H1 (cell line): ENCODE measurements around the gene TSPOAP1. TPM values are rescaled to one million over a fixed set of nuclear protein-coding genes. Genes with fewer than 3 reads are reported as not detected.

Experiments used
- CTCF ChIA-PET: fragments of 300-600 bp; sonication (Branson Sonifier 250); formaldehyde crosslinking; loops from one replicate; lab custom pipeline; 2021; ENCODE audit not compliant: partially characterized antibody; lab: Charles Lee
- POLR2A ChIA-PET: fragments of 300-600 bp; sonication (Branson Sonifier 250); formaldehyde crosslinking; loops from one replicate; lab custom pipeline; 2021; ENCODE audit warnings: inconsistent platforms; ENCODE audit not compliant: partially characterized antibody; lab: Charles Lee
- DNase-seq, 2 experiments: peaks; one replicate each; pipeline versions ENCODE4 v3.0.0 to v3.0.0-alpha.2; 2010 to 2022; ENCODE audit warnings: low spot score in 2 of 2, low read depth in 1 of 2, mixed read lengths in 1 of 2
- FAIRE-seq: peaks from 2 replicates; lab custom pipeline; 2011; peaks lifted over from hg19 to GRCh38; lab: Jason Lieb, UNC
- H2AFZ ChIP-seq: 2 replicates; pipeline ENCODE4 v1.8.1; 2012; ENCODE audit warnings: low read length, inconsistent platforms
- H2AK5ac ChIP-seq: 2 replicates; pipeline ENCODE4 v1.6.1; 2013; ENCODE audit warnings: low read depth, low read length
- H2BK120ac ChIP-seq: replicated peaks from 2 replicates; pipeline ENCODE3; 2013; ENCODE audit warnings: low read depth, low read length, inconsistent platforms
- H2BK12ac ChIP-seq: 2 replicates; pipeline ENCODE4 v1.6.1; 2013; ENCODE audit warnings: low read depth, low read length
- H2BK15ac ChIP-seq: 2 replicates; pipeline ENCODE4 v1.6.1; 2013; ENCODE audit warnings: low read length
- H2BK20ac ChIP-seq: 2 replicates; pipeline ENCODE4 v1.6.1; 2013; ENCODE audit warnings: low read length
- H2BK5ac ChIP-seq: 2 replicates; pipeline ENCODE4 v1.6.1; 2013; ENCODE audit warnings: low read depth, low read length
- H3K14ac ChIP-seq: 2 replicates; pipeline ENCODE4 v1.6.1; 2013; ENCODE audit warnings: inconsistent platforms; ENCODE audit not compliant: insufficient read length
- H3K18ac ChIP-seq: 2 replicates; pipeline ENCODE4 v1.6.1; 2013; ENCODE audit warnings: low read length; ENCODE audit errors: extremely low read depth
- H3K23ac ChIP-seq: 2 replicates; pipeline ENCODE4 v1.6.1; 2013; ENCODE audit warnings: inconsistent platforms; ENCODE audit not compliant: insufficient read length
- H3K23me2 ChIP-seq: 2 replicates; pipeline ENCODE4 v1.6.1; 2013; ENCODE audit warnings: low read depth, low read length
- H3K27ac ChIP-seq: 2 replicates; pipeline ENCODE4 v1.6.1; 2011; ENCODE audit warnings: low read depth, low read length, inconsistent platforms
- H3K27me3 ChIP-seq, 4 experiments: replicated peaks in 1 of 4; 1 replicate in 1 of 4; 2 replicates in 3 of 4; pipeline versions ENCODE4 v1.6.1 to v1.8.1; 2011 to 2013; ENCODE audit warnings: low read length in 3 of 4, mild to moderate bottlenecking in 3 of 4, inconsistent platforms in 2 of 4, mixed read lengths in 2 of 4, moderate library complexity in 1 of 4; ENCODE audit not compliant: control insufficient read depth in 3 of 4, insufficient read depth in 3 of 4; ENCODE audit errors: extremely low read depth in 1 of 4
- H3K36me3 ChIP-seq, 4 experiments: 2 replicates each; pipeline versions ENCODE4 v1.6.1 to v1.8.1; 2011 to 2013; ENCODE audit warnings: mild to moderate bottlenecking in 4 of 4, low read length in 3 of 4, moderate library complexity in 2 of 4, control low read depth in 1 of 4, inconsistent platforms in 1 of 4; ENCODE audit not compliant: insufficient read depth in 4 of 4, control insufficient read depth in 2 of 4
- H3K4ac ChIP-seq: replicated peaks from 2 replicates; pipeline ENCODE3; 2013; ENCODE audit warnings: low read length, low read depth, mixed read lengths, inconsistent platforms; ENCODE audit not compliant: insufficient read length
- H3K4me1 ChIP-seq, 4 experiments: replicated peaks in 1 of 4; 1 replicate in 1 of 4; 2 replicates in 3 of 4; pipeline versions ENCODE4 v1.6.1 to v1.8.1; 2011 to 2013; ENCODE audit warnings: low read length in 3 of 4, inconsistent platforms in 2 of 4, mixed read lengths in 1 of 4; ENCODE audit not compliant: insufficient read depth in 4 of 4, control insufficient read depth in 3 of 4
- H3K4me2 ChIP-seq, 2 experiments: 2 replicates each; pipeline versions ENCODE4 v1.6.1 to v1.8.1; 2011 to 2013; ENCODE audit warnings: low read depth in 2 of 2, low read length in 2 of 2, control low read depth in 1 of 2, inconsistent platforms in 1 of 2, mild to moderate bottlenecking in 1 of 2; ENCODE audit not compliant: insufficient read depth in 1 of 2
- H3K4me3 ChIP-seq, 4 experiments: fragments of 200-600, 300-600 bp in 1 of 4; sonication (generic), shearing (Covaris generic), sonication (Bioruptor Twin) in 1 of 4; 2 replicates each; pipeline versions ENCODE4 v1.5.1 to v1.8.1; 2011 to 2016; ENCODE audit warnings: low read length in 4 of 4, low read depth in 3 of 4, control low read depth in 2 of 4, inconsistent platforms in 2 of 4, mild to moderate bottlenecking in 2 of 4, mixed read lengths in 1 of 4, moderate library complexity in 1 of 4; ENCODE audit not compliant: insufficient read depth in 2 of 4; ENCODE audit errors: extremely low read depth in 1 of 4
- H3K56ac ChIP-seq: replicated peaks from 2 replicates; pipeline ENCODE3; 2013; ENCODE audit warnings: low read depth, mild to moderate bottlenecking, mixed read lengths, low read length, inconsistent platforms; ENCODE audit not compliant: insufficient read length
- H3K79me1 ChIP-seq: 2 replicates; pipeline ENCODE4 v1.6.1; 2013; ENCODE audit warnings: low read depth, low read length, control low read depth
- H3K79me2 ChIP-seq, 2 experiments: 2 replicates each; pipeline versions ENCODE4 v1.6.1 to v1.8.1; 2012 to 2013; ENCODE audit warnings: low read length in 2 of 2, mild to moderate bottlenecking in 2 of 2, inconsistent platforms in 1 of 2; ENCODE audit not compliant: insufficient read depth in 2 of 2, control insufficient read depth in 1 of 2
- H3K9ac ChIP-seq, 4 experiments: replicated peaks in 1 of 4; 1 replicate in 1 of 4; 2 replicates in 3 of 4; pipeline versions ENCODE4 v1.6.1 to v1.8.1; 2011 to 2013; ENCODE audit warnings: low read depth in 3 of 4, low read length in 3 of 4, control low read depth in 2 of 4, mild to moderate bottlenecking in 2 of 4, moderate library complexity in 2 of 4, inconsistent platforms in 1 of 4; ENCODE audit errors: extremely low read depth in 1 of 4
- H3K9me3 ChIP-seq, 2 experiments: 2 replicates each; pipeline versions ENCODE4 v1.6.1 to v1.8.1; 2012 to 2013; ENCODE audit warnings: mild to moderate bottlenecking in 2 of 2, moderate library complexity in 2 of 2, control low read depth in 1 of 2, inconsistent platforms in 1 of 2, low read depth in 1 of 2, low read length in 1 of 2, mixed read lengths in 1 of 2; ENCODE audit not compliant: insufficient read depth in 2 of 2
- H4K20me1 ChIP-seq, 2 experiments: replicated peaks in 1 of 2; 2 replicates each; pipeline versions ENCODE3 to v1.8.1; 2011 to 2013; ENCODE audit warnings: inconsistent platforms in 2 of 2, low read length in 2 of 2, mild to moderate bottlenecking in 1 of 2; ENCODE audit not compliant: insufficient read depth in 2 of 2, control insufficient read depth in 1 of 2
- H4K5ac ChIP-seq: 2 replicates; pipeline ENCODE4 v1.6.1; 2013; ENCODE audit warnings: low read length, low read depth, mixed read lengths, inconsistent platforms; ENCODE audit not compliant: insufficient read length
- H4K8ac ChIP-seq: 2 replicates; pipeline ENCODE4 v1.8.0; 2013; ENCODE audit warnings: mild to moderate bottlenecking, moderate library complexity, low read length, inconsistent platforms; ENCODE audit not compliant: insufficient read depth; ENCODE audit errors: extremely low read depth
- H4K91ac ChIP-seq: replicated peaks from 2 replicates; pipeline ENCODE3; 2013; ENCODE audit warnings: low read length, mixed read lengths, inconsistent platforms; ENCODE audit not compliant: insufficient read length
- CBX5 ChIP-seq: fragments of 300-800, 300-1000 bp; sonication (generic); IDR thresholded peaks from 2 replicates; pipeline ENCODE4 v1.7.1; 2016; ENCODE audit warnings: antibody characterized with exemption, low read length, low read depth
- CHD1 ChIP-seq: IDR thresholded peaks from 2 replicates; pipeline ENCODE4 v1.6.1; 2012; ENCODE audit warnings: low read depth, low read length, improper control_type of control experiment
- EP300 ChIP-seq, 2 experiments: IDR thresholded peaks; 1 replicate in 1 of 2; 2 replicates in 1 of 2; pipeline ENCODE4 v1.6.1; 2011 to 2012; ENCODE audit warnings: low read depth in 2 of 2, low read length in 2 of 2, mild to moderate bottlenecking in 2 of 2, borderline replicate concordance in 1 of 2, inconsistent platforms in 1 of 2, moderate library complexity in 1 of 2
- FOSL1 ChIP-seq: IDR thresholded peaks from 2 replicates; pipeline ENCODE4 v1.6.1; 2011; ENCODE audit warnings: mild to moderate bottlenecking, low read depth, low read length, moderate library complexity; ENCODE audit not compliant: insufficient read depth
- KDM4A ChIP-seq: IDR thresholded peaks from one replicate; pipeline ENCODE4 v1.7.1; 2012; ENCODE audit warnings: low read depth, mild to moderate bottlenecking, moderate library complexity, low read length, inconsistent platforms; ENCODE audit not compliant: severe bottlenecking
- POLR2A ChIP-seq, 2 experiments: IDR thresholded peaks; 1 replicate in 1 of 2; 2 replicates in 1 of 2; pipeline ENCODE4 v1.6.1; 2011; ENCODE audit warnings: low read depth in 2 of 2, low read length in 2 of 2, mild to moderate bottlenecking in 2 of 2; ENCODE audit errors: control extremely low read depth in 1 of 2
- SIN3A ChIP-seq, 2 experiments: IDR thresholded peaks in 1 of 2; conservative IDR thresholded peaks in 1 of 2; 2 replicates each; pipeline ENCODE4 v1.6.1; 2011 to 2012; ENCODE audit warnings: low read length in 2 of 2, improper control_type of control experiment in 1 of 2, low read depth in 1 of 2, mild to moderate bottlenecking in 1 of 2
- TAF7 ChIP-seq: optimal IDR thresholded peaks from 2 replicates; pipeline ENCODE3; 2011; ENCODE audit warnings: low read depth, mild to moderate bottlenecking, inconsistent platforms, low read length, moderate library complexity, borderline replicate concordance
- WGBS, 2 experiments: shearing (Covaris generic) in 1 of 2; methylation state at CpG; one replicate each; pipeline versions ENCODE4 v1.1.6 to v1.1.7; 2013 to 2015; ENCODE audit warnings: low lambda C conversion rate in 2 of 2, mixed read lengths in 2 of 2, inconsistent platforms in 1 of 2, low coverage in 1 of 2, missing lambda C conversion rate in 1 of 2; ENCODE audit not compliant: insufficient replicate concordance in 2 of 2, insufficient coverage in 1 of 2, insufficient read length in 1 of 2; ENCODE audit errors: extremely low coverage in 1 of 2, missing lambda C conversion rate in 1 of 2; 5-methylcytosine and 5-hydroxymethylcytosine counted together
- polyA plus RNA-seq, 7 experiments: library from polyadenylated mRNA; depleted of rRNA in 3 of 7; stranded (reverse) in 5 of 7; unstranded in 2 of 7; fragments of >200 nt in 5 of 7; fragments of 200-250 nt in 2 of 7; gene quantifications; 1 replicate in 5 of 7; 2 replicates in 1 of 7; 4 replicates in 1 of 7; pipeline versions ENCODE4 v1.2.1 to v1.2.3, GENCODE V29; 2011 to 2013; ENCODE audit warnings: missing spikeins in 2 of 7, mixed read lengths in 2 of 7
- total RNA-seq: library from RNA; stranded (reverse); fragmentation: NEBNext Ultra II Directional; extraction: Animal tissue kit (Norgen Biotek cat#: 25700); gene quantifications from 2 replicates; pipeline ENCODE4 v1.2.1, GENCODE V29; 2021
- TF ChIP-seq, protein P1 (sequence below): IDR thresholded peaks from 2 replicates; pipeline ENCODE4 v1.6.1; 2012; ENCODE audit warnings: inconsistent platforms

The TSPOAP1 gene
- total and polyA plus RNA-seq, 2 of the 8 experiments (the other 6 are each of a cell fraction or from before 2014, with no cell fraction given) = 7.6 to 9.2 TPM

DNA sequence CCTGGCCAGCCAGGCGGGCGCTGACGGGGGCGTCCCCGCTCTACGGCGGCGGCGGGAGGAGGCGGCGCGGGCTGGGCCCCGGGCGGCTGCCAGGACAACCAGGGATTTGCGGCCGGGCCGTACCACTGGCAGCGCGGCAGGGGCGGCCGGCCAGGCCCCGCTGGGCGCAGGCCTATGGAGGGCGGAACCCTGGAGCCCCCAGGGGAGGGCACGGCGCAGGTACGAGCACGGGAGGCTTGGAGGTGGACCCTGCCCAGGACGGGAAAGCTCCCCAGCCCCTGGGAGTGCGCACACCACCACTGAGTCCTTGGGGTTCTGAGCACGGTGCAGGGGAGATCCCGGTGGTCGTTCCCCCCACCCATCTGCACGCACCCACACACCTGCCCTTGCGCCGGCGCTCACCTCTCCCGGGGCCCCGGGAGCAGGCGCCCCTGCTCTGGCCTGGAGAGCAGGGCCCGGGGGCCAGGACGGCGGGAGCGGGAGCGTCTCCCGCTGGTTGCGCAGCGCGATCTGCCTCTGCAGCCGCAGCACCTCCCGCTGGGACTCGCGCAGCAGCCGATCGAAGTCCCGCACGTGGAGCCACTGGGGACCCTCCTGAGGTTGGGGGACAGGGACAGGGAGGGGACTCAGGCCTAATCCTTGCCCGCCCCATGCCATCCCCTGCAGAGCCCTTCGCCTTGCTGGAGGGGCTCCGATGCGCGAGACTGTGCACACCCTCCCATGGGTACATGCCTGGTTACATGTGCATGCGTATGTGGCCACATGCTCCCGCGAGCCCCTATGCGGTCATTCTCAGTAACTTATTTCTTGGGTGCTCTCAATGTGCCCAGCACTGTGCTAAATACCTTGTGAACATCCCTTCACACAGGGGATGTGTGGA lies 3.9 kb downstream of the TSPOAP1 start:
- POLR2A ChIA-PET = interaction anchor here (0.9 to 7.9 kb wide), 6 partner anchors 8 to 27 kb away, joined by 4 to 66 read pairs (median 8); partner anchors contain the start of gene SUPT4H1
- H3K27me3 ChIP-seq = peaks cover 0 to 20% (median 12%) of the 10 kb centered on the region in 4 experiments; a peak in 5 of 7 replicates
- peak overlapping the region; percentile 42 for H3K18ac ChIP-seq
- peaks cover 0 to 31% (median 19%) of the 10 kb centered on the region in 4 experiments; a peak in 6 of 7 replicates for H3K4me1 ChIP-seq
- H4K5ac ChIP-seq = no peak overlapping the region
- H3K23ac ChIP-seq = no peak overlapping the region
- H4K8ac ChIP-seq = peak overlapping the region; percentile 88
- no peak overlapping the region for H2BK120ac ChIP-seq
- no peak overlapping the region for H3K14ac ChIP-seq
- CTCF ChIA-PET = interaction anchor here (0.6 to 21.9 kb wide), 12 partner anchors 9 to 276 kb away, joined by 3 to 384 read pairs (median 6); no protein-coding TSS in a partner anchor
- peaks cover 0 to 2% of the 10 kb centered on the region in 2 experiments for H4K20me1 ChIP-seq
- peaks cover 12% of the 10 kb centered on the region for H3K23me2 ChIP-seq
- WGBS, 2 experiments = 16% methylated on average over 36 of the region's 66 CpGs; no CpG with 5 or more reads in 1 of the 2 experiments
- peak overlapping the region; percentile 79 for H3K4ac ChIP-seq
- H2BK15ac ChIP-seq = peak overlapping the region; percentile 12; the same call in 1 of the 2 replicates
- peak in 1 of 2 experiments; percentile 78 for DNase-seq
- H4K91ac ChIP-seq = peak overlapping the region; percentile 92
- no peak overlapping the region for H2AK5ac ChIP-seq
- H3K27ac ChIP-seq = no peak overlapping the region
- H3K79me1 ChIP-seq = no peaks in the 10 kb centered on the region
- H3K79me2 ChIP-seq = no peaks in the 10 kb centered on the region
- no peak overlapping the region for H3K56ac ChIP-seq
- H3K9me3 ChIP-seq = no peaks in the 10 kb centered on the region
- peak overlapping the region; percentile 82 to 99 for H3K4me2 ChIP-seq
- H2BK5ac ChIP-seq = no peak overlapping the region; the same call in 1 of the 2 replicates
- H2BK20ac ChIP-seq = no peak overlapping the region
- FAIRE-seq = no peak
- peak overlapping the region; percentile 98 for H2AFZ ChIP-seq
- H3K4me3 ChIP-seq = peak overlapping the region; percentile 41 to 79 (median 68)
- H3K36me3 ChIP-seq = no peaks in the 10 kb centered on the region
- H2BK12ac ChIP-seq = peak overlapping the region; percentile 82; the same call in 1 of the 2 replicates
- H3K9ac ChIP-seq = peak overlapping the region in 3 of 4 experiments; percentile 26 to 63 (median 26); a peak in 3 of 7 replicates
- TF ChIP-seq FOSL1 = no peak
- TF ChIP-seq SIN3A (conservative IDR thresholded peaks at IDR 0.05 in 1 of 2, IDR thresholded peaks at IDR 0.05 in 1 of 2; ENCODE audit: low read depth in 1 of 2, low read length in 2 of 2) = no peak
- 0 out of 2 replicates have a peak, but pooled peaks have one; percentile 29 for TF ChIP-seq CHD1
- TF ChIP-seq, protein P1, sequence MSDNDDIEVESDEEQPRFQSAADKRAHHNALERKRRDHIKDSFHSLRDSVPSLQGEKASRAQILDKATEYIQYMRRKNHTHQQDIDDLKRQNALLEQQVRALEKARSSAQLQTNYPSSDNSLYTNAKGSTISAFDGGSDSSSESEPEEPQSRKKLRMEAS = peak; percentile 94
- no peak for TF ChIP-seq CBX5
- TF ChIP-seq POLR2A (IDR thresholded peaks at IDR 0.05; ENCODE audit: control extremely low read depth in 1 of 2, low read depth in 2 of 2, low read length in 2 of 2) = peak in 1 of 2 experiments; percentile 20; a peak in 1 of 3 replicates
- TF ChIP-seq KDM4A = peak; percentile 87
- TF ChIP-seq TAF7 = peak; percentile 56
- TF ChIP-seq EP300 (IDR thresholded peaks at IDR 0.05; ENCODE audit: borderline replicate concordance in 1 of 2, low read depth in 2 of 2, low read length in 2 of 2) = peak in 1 of 2 experiments; percentile 81; a peak in 2 of 3 replicates
